ENCODE data around the gene UBE4B. TPM values are rescaled to one million over a fixed set of nuclear protein-coding genes. Genes with fewer than 3 reads are reported as not detected.

UBE4B gene
- polyA plus RNA-seq, 2 of the 4 experiments (the other 2 are of a cell fraction) = 13.5 to 15.1 TPM

Small RNAs within 50 kb of the gene (small RNA-seq; reads per million reads assigned to genes)
- gene MIR1273D (0 reads per million in 6 experiments), gene RNU6-828P (0 to 0.19 (median 0) reads per million in 6 experiments)

Other genes with a start within 250 kb of the UBE4B start
- 27.3 and 42.9 TPM in 2 replicates for gene CLSTN1, start 209.0 kb upstream of the UBE4B start, polyA plus RNA-seq (2011; rRNA removed)
- gene CLSTN1, start 209.0 kb upstream of the UBE4B start, polyA plus RNA-seq (2017; fragmentation: RNase III; extraction: RNeasy Plus Mini Kit Qiagen cat#74134 plus additional on column Dnase treatment) = 50.8 to 57.5 TPM (median 56.1 TPM) in 3 replicates
- gene CTNNBIP1, start 122.7 kb upstream of the UBE4B start, polyA plus RNA-seq (2011; rRNA removed) = 7.7 and 10.4 TPM in 2 replicates
- gene CTNNBIP1, start 122.7 kb upstream of the UBE4B start, polyA plus RNA-seq (2017; fragmentation: RNase III; extraction: RNeasy Plus Mini Kit Qiagen cat#74134 plus additional on column Dnase treatment) = 4.9 to 5.6 TPM (median 5.1 TPM) in 3 replicates
- gene LZIC, start 89.6 kb upstream of the UBE4B start, polyA plus RNA-seq (2011; rRNA removed) = 23.8 and 29.0 TPM in 2 replicates
- 24.5 to 28.6 TPM (median 26.2 TPM) in 3 replicates for gene LZIC, start 89.6 kb upstream of the UBE4B start, polyA plus RNA-seq (2017; fragmentation: RNase III; extraction: RNeasy Plus Mini Kit Qiagen cat#74134 plus additional on column Dnase treatment)
- gene NMNAT1, start 89.5 kb upstream of the UBE4B start, polyA plus RNA-seq (2011; rRNA removed) = 4.9 and 5.3 TPM in 2 replicates
- gene NMNAT1, start 89.5 kb upstream of the UBE4B start, polyA plus RNA-seq (2017; fragmentation: RNase III; extraction: RNeasy Plus Mini Kit Qiagen cat#74134 plus additional on column Dnase treatment) = 3.2 to 3.8 TPM (median 3.3 TPM) in 3 replicates
- 2.4 and 3.2 TPM in 2 replicates for gene RBP7, start 35.7 kb upstream of the UBE4B start, polyA plus RNA-seq (2011; rRNA removed)
- 3.1 to 3.8 TPM (median 3.5 TPM) in 3 replicates for gene RBP7, start 35.7 kb upstream of the UBE4B start, polyA plus RNA-seq (2017; fragmentation: RNase III; extraction: RNeasy Plus Mini Kit Qiagen cat#74134 plus additional on column Dnase treatment)
- gene KIF1B, start 177.6 kb downstream of the UBE4B start, polyA plus RNA-seq (2011; rRNA removed) = 18.3 and 22.8 TPM in 2 replicates
- gene KIF1B, start 177.6 kb downstream of the UBE4B start, polyA plus RNA-seq (2017; fragmentation: RNase III; extraction: RNeasy Plus Mini Kit Qiagen cat#74134 plus additional on column Dnase treatment) = 9.3 to 10.9 TPM (median 9.8 TPM) in 3 replicates